Activated T-helper 1 cell treated with anti-CD3 and anti-CD28 coated beads, Interleukin-12 subunit alpha, Interleukin-12 subunit beta, Interleukin-2, Interleukin-4 antibody, amounts not matched to agents 30 ng/mL and 10 ng/mL and 1 ng/mL, durations not matched to agents 14 hours and 24 hours and 36 hours (primary cell): Measurements from ENCODE around the gene TIMD4. TPM values are rescaled to one million over a fixed set of nuclear protein-coding genes. Genes with fewer than 3 reads are reported as not detected.
A peak's percentile ranks its signal among the peaks of the same experiment; 100 is the strongest.

Experiments
- DNase-seq: peaks from one replicate; pipeline ENCODE4 v3.0.0; 2021; ENCODE audit warnings: low spot score
- H3K27ac Mint-ChIP-seq: one replicate; pipeline ENCODE4 v1.8.0; 2021; ENCODE audit warnings: mild to moderate bottlenecking, mixed read lengths
- H3K27me3 Mint-ChIP-seq: one replicate; pipeline ENCODE4 v1.8.0; 2022; ENCODE audit warnings: mild to moderate bottlenecking, moderate library complexity, mixed read lengths; ENCODE audit not compliant: insufficient read depth
- H3K36me3 Mint-ChIP-seq: one replicate; pipeline ENCODE4 v1.8.0; 2021; ENCODE audit warnings: low read depth, mixed read lengths
- H3K4me1 Mint-ChIP-seq: one replicate; pipeline ENCODE4 v1.8.0; 2021; ENCODE audit warnings: low read depth, mixed read lengths
- H3K4me3 Mint-ChIP-seq: one replicate; pipeline ENCODE4 v1.8.0; 2021; ENCODE audit warnings: mild to moderate bottlenecking, moderate library complexity, mixed read lengths
- H3K9me3 Mint-ChIP-seq: one replicate; pipeline ENCODE4 v1.8.0; 2021; ENCODE audit warnings: mixed read lengths
- intact Hi-C: fragments of 100-400 bp; cut with micrococcal nuclease; formaldehyde crosslinking; loops from one replicate; pipeline ENCODE4 v1.15.1; 2024
- total RNA-seq: library from RNA; stranded (reverse); gene quantifications from 2 replicates; pipeline ENCODE4 v1.2.3, GENCODE V29; 2022

The TIMD4 gene
- total RNA-seq, 1 donor from 2014 or later: 27.3 TPM

DNA sequence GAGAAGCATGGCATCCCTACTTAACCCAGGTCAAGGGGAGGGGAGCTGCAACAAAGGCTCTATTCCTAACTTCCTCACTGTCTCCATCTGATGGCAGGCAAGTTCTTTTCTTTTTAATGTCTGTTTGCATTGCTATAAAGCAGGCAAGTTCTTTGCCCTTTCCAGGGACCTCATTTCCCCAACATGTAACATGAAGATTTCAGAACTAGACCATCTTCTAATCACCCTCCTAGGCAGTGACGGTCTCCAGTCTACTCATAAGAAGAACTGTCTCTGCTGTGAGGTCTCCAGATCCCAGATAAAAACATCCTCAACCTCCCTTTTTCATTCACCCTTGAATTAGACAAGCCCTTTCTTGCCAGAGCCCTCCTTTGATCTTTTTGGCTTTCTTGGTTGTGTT lies 70.8 kb downstream of the TIMD4 start:
- DNase-seq: no peak
- H3K27me3 Mint-ChIP-seq: no peaks in the 10 kb centered on the region
- H3K36me3 Mint-ChIP-seq: peaks cover 4% of the 10 kb centered on the region
- peaks cover 4% of the 10 kb centered on the region for H3K9me3 Mint-ChIP-seq
- H3K4me3 Mint-ChIP-seq: peak overlapping the region; percentile 5
- H3K27ac Mint-ChIP-seq: peak overlapping the region; percentile 94
- intact Hi-C loops: loop anchor here (1.0 to 2.0 kb wide), 2 partner anchors 21 to 42 kb away; no protein-coding TSS in a partner anchor
- H3K4me1 Mint-ChIP-seq: peaks cover 63% of the 10 kb centered on the region

- no peak for DNase-seq
- intact Hi-C loops: no loop called here
- Mint-ChIP-seq H3K9me3 (peaks cover under 1% of the 10 kb centered on the region), H3K27me3 (no peaks in the 10 kb centered on the region), H3K36me3 (peaks cover 8% of the 10 kb centered on the region), H3K4me1 (peaks cover 52% of the 10 kb centered on the region), H3K27ac (peak overlapping the region; percentile 64), H3K4me3 (no peak overlapping the region)
Observed at GRCh38 chr5:156888520-156888919, 74.5 kb downstream of the TIMD4 start.

- Mint-ChIP-seq H3K36me3 (peaks cover 16% of the 10 kb centered on the region), H3K9me3 (peaks cover 7% of the 10 kb centered on the region), H3K4me1 (peaks cover 6% of the 10 kb centered on the region), H3K27ac (no peak overlapping the region), H3K27me3 (no peaks in the 10 kb centered on the region), H3K4me3 (no peak overlapping the region)
- intact Hi-C loops: no loop called here
- no peak for DNase-seq
Observed at GRCh38 chr5:156883316-156883875, 79.6 kb downstream of the TIMD4 start.

GRCh38 chr5:156879665-156880285 lies 83.3 kb downstream of the TIMD4 start:
- H3K4me1 Mint-ChIP-seq: peaks cover 4% of the 10 kb centered on the region

DNA sequence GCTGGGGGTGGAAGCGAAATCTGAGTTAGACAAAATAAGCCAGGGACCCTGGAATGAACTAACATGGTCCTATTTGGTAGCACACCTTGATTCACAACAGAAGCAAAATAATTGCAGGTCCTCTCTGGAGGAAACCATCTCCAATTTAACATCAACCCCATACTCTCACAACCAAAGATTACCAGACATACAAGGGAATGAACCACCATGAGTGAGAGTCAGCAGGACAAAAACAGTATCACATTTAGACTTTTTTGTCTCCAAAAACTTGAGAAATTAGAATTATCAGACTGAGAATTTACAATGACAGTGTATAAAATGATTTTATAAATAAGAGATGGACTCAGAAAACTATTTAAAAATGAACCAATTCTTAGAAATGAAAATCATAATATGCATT lies 91.8 kb downstream of the TIMD4 start:
- Mint-ChIP-seq H3K36me3 (peaks cover 36% of the 10 kb centered on the region), H3K27ac (no peak overlapping the region), H3K4me3 (no peak overlapping the region), H3K4me1 (peaks cover 41% of the 10 kb centered on the region), H3K27me3 (no peaks in the 10 kb centered on the region), H3K9me3 (peaks cover 67% of the 10 kb centered on the region)
- no peak for DNase-seq
- intact Hi-C loops: loop anchor here (5.0 kb wide), 2 partner anchors 34 to 46 kb away; no protein-coding TSS in a partner anchor

More at GRCh38 chr5:156879665-156880285, 83.3 kb downstream of the TIMD4 start:
- peaks cover 14% of the 10 kb centered on the region for H3K36me3 Mint-ChIP-seq
- no peaks in the 10 kb centered on the region for H3K27me3 Mint-ChIP-seq
- intact Hi-C loops: no loop called here
- H3K27ac Mint-ChIP-seq: no peak overlapping the region
- H3K4me3 Mint-ChIP-seq: no peak overlapping the region
- peaks cover 13% of the 10 kb centered on the region for H3K9me3 Mint-ChIP-seq
- DNase-seq: no peak

GRCh38 chr5:156870498-156870839 lies 92.6 kb downstream of the TIMD4 start:
- Mint-ChIP-seq H3K27me3 (no peaks in the 10 kb centered on the region), H3K27ac (peak overlapping the region; percentile 78)

More at GRCh38 chr5:156870498-156870839, 92.6 kb downstream of the TIMD4 start:
- intact Hi-C loops: loop anchor here (5.0 kb wide), 2 partner anchors 33 to 47 kb away; no protein-coding TSS in a partner anchor
- DNase-seq: no peak
- Mint-ChIP-seq H3K36me3 (peaks cover 34% of the 10 kb centered on the region), H3K9me3 (peaks cover 65% of the 10 kb centered on the region), H3K4me3 (peak overlapping the region; percentile 8), H3K4me1 (peaks cover 44% of the 10 kb centered on the region)

Other genes starting within 250 kb of the TIMD4 start
- gene PPP1R2B, start 112.9 kb downstream of the TIMD4 start, total RNA-seq: 0.39 and 0.86 TPM in 2 replicates
- gene HAVCR1, start 95.9 kb upstream of the TIMD4 start, total RNA-seq: 2.4 and 2.5 TPM in 2 replicates
- gene HAVCR2, start 145.8 kb upstream of the TIMD4 start, total RNA-seq: 128 and 129 TPM in 2 replicates
- 15.0 and 15.5 TPM in 2 replicates for gene MED7, start 179.6 kb upstream of the TIMD4 start, total RNA-seq
- gene GARIN3, start 203.0 kb upstream of the TIMD4 start, total RNA-seq: 0.27 and 0.31 TPM in 2 replicates
- 251 and 259 TPM in 2 replicates for gene ITK, start 217.6 kb upstream of the TIMD4 start, total RNA-seq